GM23248 (cell line): ENCODE results near the gene LCA5L. TPM values are rescaled to one million over a fixed set of nuclear protein-coding genes. Genes with fewer than 3 reads are reported as not detected.
A peak's percentile ranks its signal among the peaks of the same experiment; 100 is the strongest.

Experiments used
- DNase-seq: peaks from one replicate; pipeline ENCODE4 v3.0.0-alpha.2; 2015
- H2AFZ ChIP-seq: fragments of 200-600 bp; sonication (generic); 2 replicates; pipeline ENCODE4 v1.6.1; 2016; ENCODE audit warnings: antibody characterized with exemption
- H3F3A ChIP-seq: fragments of 200-600 bp; sonication (generic); 2 replicates; pipeline ENCODE4 v1.6.1; 2016; ENCODE audit warnings: mild to moderate bottlenecking, antibody characterized with exemption, mixed run types; ENCODE audit not compliant: insufficient read depth
- H3K27ac ChIP-seq: fragments of 200-600 bp; sonication (generic); 2 replicates; pipeline ENCODE4 v1.5.1; 2016; ENCODE audit warnings: mild to moderate bottlenecking
- H3K27me3 ChIP-seq: fragments of 200-600 bp; sonication (generic); replicated peaks from 2 replicates; pipeline ENCODE4 v1.6.1; 2016; ENCODE audit warnings: mild to moderate bottlenecking; ENCODE audit not compliant: insufficient read depth
- H3K36me3 ChIP-seq: fragments of 200-600 bp; sonication (generic); 2 replicates; pipeline ENCODE4 v1.6.1; 2016; ENCODE audit warnings: low read depth, mild to moderate bottlenecking
- H3K4me1 ChIP-seq: fragments of 200-600 bp; sonication (generic); 2 replicates; pipeline ENCODE4 v1.6.1; 2016; ENCODE audit warnings: mild to moderate bottlenecking; ENCODE audit not compliant: insufficient read depth
- H3K4me2 ChIP-seq: fragments of 200-600 bp; sonication (generic); one replicate; pipeline ENCODE4 v1.6.1; 2016; ENCODE audit warnings: mild to moderate bottlenecking; ENCODE audit not compliant: unreplicated experiment
- H3K4me3 ChIP-seq: fragments of 200-600 bp; sonication (generic); 2 replicates; pipeline ENCODE4 v1.5.1; 2016; ENCODE audit warnings: mild to moderate bottlenecking
- H3K79me2 ChIP-seq: fragments of 200-600 bp; sonication (generic); 2 replicates; pipeline ENCODE4 v1.6.1; 2016; ENCODE audit warnings: mild to moderate bottlenecking; ENCODE audit not compliant: insufficient read depth
- H3K9ac ChIP-seq: fragments of 200-600 bp; sonication (generic); 2 replicates; pipeline ENCODE4 v1.6.1; 2016; ENCODE audit warnings: mild to moderate bottlenecking
- H3K9me2 ChIP-seq: fragments of 200-600 bp; sonication (generic); 2 replicates; pipeline ENCODE4 v1.6.1; 2016; ENCODE audit warnings: mixed run types, mild to moderate bottlenecking, moderate library complexity; ENCODE audit not compliant: insufficient read depth
- H3K9me3 ChIP-seq: fragments of 200-600 bp; sonication (generic); one replicate; pipeline ENCODE4 v1.6.1; 2017; ENCODE audit warnings: low read depth
- H4K20me1 ChIP-seq: fragments of 200-600 bp; sonication (generic); 2 replicates; pipeline ENCODE4 v1.6.0; 2016; ENCODE audit not compliant: insufficient read depth
- EZH2 ChIP-seq: fragments of 200-600 bp; sonication (generic); IDR thresholded peaks from 2 replicates; pipeline ENCODE4 v1.6.1; 2018; ENCODE audit warnings: antibody characterized with exemption, mild to moderate bottlenecking; ENCODE audit not compliant: insufficient read depth, poor library complexity, severe bottlenecking
- EZH2phosphoT487 ChIP-seq: fragments of 200-600 bp; sonication (generic); IDR thresholded peaks from 2 replicates; pipeline ENCODE4 v1.6.1; 2018; ENCODE audit warnings: antibody characterized with exemption, moderate library complexity, mild to moderate bottlenecking, low read depth; ENCODE audit not compliant: insufficient read depth
- WGBS, 2 experiments: methylation state at CpG; one replicate each; pipeline ENCODE4 v1.1.6; 2015 to 2017; ENCODE audit warnings: low lambda C conversion rate in 2 of 2, low coverage in 1 of 2; ENCODE audit errors: missing lambda C conversion rate in 2 of 2; 5-methylcytosine and 5-hydroxymethylcytosine counted together
- in situ Hi-C: fragments of 300-500 bp; cut with MboI; formaldehyde crosslinking; loops from 2 replicates; pipeline ENCODE4 v1.15.0; 2020
- polyA plus RNA-seq: library from polyadenylated mRNA; unstranded; fragments of >200 nt; fragmentation: Nextera tagmentation; extraction: Ambion mirVana; gene quantifications from 2 replicates; pipeline ENCODE4 v1.2.1, GENCODE V29; 2016
- total RNA-seq: library from RNA; depleted of rRNA; stranded (reverse); fragments of >200 nt; shearing (Covaris generic); gene quantifications from 2 replicates; pipeline ENCODE4 v1.2.3, GENCODE V29; 2014

LCA5L gene
- total and polyA plus RNA-seq, 2 experiments from 2014 or later = 1.1 to 3.0 TPM

- TF ChIP-seq EZH2 = no peak
- 58 to 60% methylated on average over 15 of the region's 15 CpGs for WGBS, 2 experiments
- DNase-seq = peak; percentile 3
- H3K9me3 ChIP-seq = no peaks in the 10 kb centered on the region
- peak within 1 kb of the TSS; percentile 68 for H2AFZ ChIP-seq
- H3K4me3 ChIP-seq = no peak within 1 kb of the TSS
- in situ Hi-C loops = no loop called here
- peak within 1 kb of the TSS; percentile 32 for H3K9ac ChIP-seq
- H3K27ac ChIP-seq = peak within 1 kb of the TSS; percentile 51
- H3K9me2 ChIP-seq = no peaks in the 10 kb centered on the region
- peaks cover 13% of the 10 kb centered on the region; the same call in 1 of the 2 replicates for H3K4me1 ChIP-seq
- no peaks in the 10 kb centered on the region for H3K36me3 ChIP-seq
- H3K4me2 ChIP-seq = no peak within 1 kb of the TSS
- H4K20me1 ChIP-seq = no peaks in the 10 kb centered on the region
- no peaks in the 10 kb centered on the region for H3K27me3 ChIP-seq
- H3K79me2 ChIP-seq = no peaks in the 10 kb centered on the region; the same call in 1 of the 2 replicates
- H3F3A ChIP-seq = no peaks in the 10 kb centered on the region; the same call in 1 of the 2 replicates
Observed at GRCh38 chr21:39451332-39452206, 6.0 kb upstream of the LCA5L start, which contains the start of gene SH3BGR. Gene SH3BGR (plus strand): TSS chr21:39451970. CDS start chr21:39452097, 127 bp downstream.

- H3K9me3 ChIP-seq = no peaks in the 10 kb centered on the region
- H3K79me2 ChIP-seq = peaks cover 6% of the 10 kb centered on the region
- H3K36me3 ChIP-seq = no peaks in the 10 kb centered on the region
- no peak for DNase-seq
- WGBS, 2 experiments = 94 to 96% methylated on average over 7 of the region's 7 CpGs
- 0 out of 2 replicates have a peak, but pooled peaks cover 6% of the 10 kb centered on the region for H3F3A ChIP-seq
- H3K4me3 ChIP-seq = no peak overlapping the region
- H3K4me2 ChIP-seq = no peak overlapping the region
- H3K9ac ChIP-seq = no peak overlapping the region
- no peaks in the 10 kb centered on the region for H3K27me3 ChIP-seq
- no peak overlapping the region for H2AFZ ChIP-seq
- H4K20me1 ChIP-seq = no peaks in the 10 kb centered on the region
- H3K27ac ChIP-seq = no peak overlapping the region
- H3K9me2 ChIP-seq = no peaks in the 10 kb centered on the region
- peaks cover 18% of the 10 kb centered on the region; the same call in 1 of the 2 replicates for H3K4me1 ChIP-seq
- in situ Hi-C loops = no loop called here
- TF ChIP-seq EZH2phosphoT487 = no peak
- no peak for TF ChIP-seq EZH2
Observed at GRCh38 chr21:39447264-39447663, 1.7 kb upstream of the LCA5L start.

GRCh38 chr21:39444421-39445180, 977 bp downstream of the LCA5L start:
- WGBS, 2 experiments = 7 to 8% methylated on average over 15 of the region's 15 CpGs
- peak overlapping the region; percentile 87 for H3K4me2 ChIP-seq
- H4K20me1 ChIP-seq = no peaks in the 10 kb centered on the region
- H3K27ac ChIP-seq = peak overlapping the region; percentile 90
- no peaks in the 10 kb centered on the region for H3K27me3 ChIP-seq
- peaks cover 6% of the 10 kb centered on the region for H3K79me2 ChIP-seq
- H2AFZ ChIP-seq = peak overlapping the region; percentile 94
- in situ Hi-C loops = no loop called here
- peaks cover 18% of the 10 kb centered on the region for H3K4me1 ChIP-seq
- H3K9me2 ChIP-seq = no peaks in the 10 kb centered on the region
- no peaks in the 10 kb centered on the region for H3K36me3 ChIP-seq
- H3K9me3 ChIP-seq = no peaks in the 10 kb centered on the region
- DNase-seq = peak; percentile 75
- peak overlapping the region; percentile 96 for H3K9ac ChIP-seq
- 0 out of 2 replicates have a peak, but pooled peaks cover 10% of the 10 kb centered on the region for H3F3A ChIP-seq
- peak overlapping the region; percentile 93 for H3K4me3 ChIP-seq
- TF ChIP-seq EZH2 (no peak), EZH2phosphoT487 (no peak)
